ENCODE data around the gene KCNIP1.

KCNIP1 gene

DNA sequence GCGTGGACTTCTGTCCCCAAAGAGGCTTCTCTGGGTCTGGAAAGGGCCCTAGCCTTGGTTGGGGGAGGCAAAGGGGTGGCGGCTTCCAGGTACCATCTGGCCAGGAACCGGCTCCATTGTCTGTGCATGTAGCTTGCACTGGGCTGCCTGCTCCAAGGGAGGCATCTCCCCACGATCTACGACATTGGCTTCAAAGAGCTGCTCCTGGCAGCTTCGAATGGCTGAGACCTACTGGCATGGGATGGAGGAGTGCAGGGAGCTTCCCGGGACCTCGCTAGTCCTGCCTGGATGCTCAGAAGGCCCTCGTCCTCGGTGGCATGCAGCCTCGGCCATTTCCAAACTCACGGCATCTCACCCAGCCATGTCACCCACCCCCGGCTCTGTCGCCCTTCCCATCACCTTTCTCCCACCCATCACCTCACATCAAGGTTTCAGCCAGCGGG lies 137.8 kb downstream of the KCNIP1 start:
- Mint-ChIP-seq H3K9me3 (no peaks in the 10 kb centered on the region), H3K27me3 (peaks cover 0 to 33% of the 10 kb centered on the region in 2 donors), H3K4me1 (ENCODE audit: low read depth in 2 of 2) (peaks cover 2 to 3% of the 10 kb centered on the region in 2 donors), H3K4me3 (no peak overlapping the region), H3K27ac (no peak overlapping the region), H3K36me3 (ENCODE audit: insufficient read depth) (no peaks in the 10 kb centered on the region)
- DNase-seq (no peak), ATAC-seq (replicated peaks) (no peak)

DNA sequence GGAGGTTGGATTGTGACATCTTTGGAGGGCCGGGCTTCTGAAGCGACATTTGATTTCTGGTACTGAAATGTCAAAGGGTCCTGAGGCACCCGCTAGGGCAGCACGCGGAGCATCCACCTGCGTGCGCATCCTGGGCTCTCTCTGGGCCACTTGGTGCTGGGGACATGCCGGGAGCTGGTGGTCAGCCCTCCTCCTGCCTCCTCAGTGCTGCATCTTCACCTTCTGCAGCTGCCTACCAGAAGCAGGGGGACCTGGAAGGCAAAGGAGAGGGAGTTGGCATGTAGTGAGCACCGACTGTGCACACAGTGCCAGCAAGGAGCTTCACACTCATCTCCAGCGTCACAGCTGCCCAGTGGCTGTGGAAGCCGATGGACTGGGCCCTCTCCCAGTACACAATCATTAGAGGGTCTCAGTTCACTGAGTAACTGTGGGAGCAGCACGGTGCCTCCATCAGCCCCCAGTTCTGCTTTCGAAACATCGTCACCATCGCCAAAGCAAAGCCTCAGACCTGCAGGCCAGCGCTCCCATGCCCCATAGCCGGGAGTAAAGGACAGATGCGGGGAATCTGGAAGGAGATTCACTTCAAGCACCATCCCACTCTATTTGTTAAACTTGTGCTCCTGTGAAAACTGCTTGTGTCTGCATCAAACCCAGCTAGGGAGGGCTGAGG lies 138.4 kb downstream of the KCNIP1 start:
- Mint-ChIP-seq H3K9me3 (no peaks in the 10 kb centered on the region), H3K4me1 (ENCODE audit: low read depth in 2 of 2) (peaks cover 2 to 3% of the 10 kb centered on the region in 2 donors), H3K27me3 (peaks cover 0 to 37% of the 10 kb centered on the region in 2 donors), H3K4me3 (no peak overlapping the region), H3K27ac (no peak overlapping the region), H3K36me3 (ENCODE audit: insufficient read depth) (no peaks in the 10 kb centered on the region)
- ATAC-seq (replicated peaks): no peak
- DNase-seq: no peak

DNA sequence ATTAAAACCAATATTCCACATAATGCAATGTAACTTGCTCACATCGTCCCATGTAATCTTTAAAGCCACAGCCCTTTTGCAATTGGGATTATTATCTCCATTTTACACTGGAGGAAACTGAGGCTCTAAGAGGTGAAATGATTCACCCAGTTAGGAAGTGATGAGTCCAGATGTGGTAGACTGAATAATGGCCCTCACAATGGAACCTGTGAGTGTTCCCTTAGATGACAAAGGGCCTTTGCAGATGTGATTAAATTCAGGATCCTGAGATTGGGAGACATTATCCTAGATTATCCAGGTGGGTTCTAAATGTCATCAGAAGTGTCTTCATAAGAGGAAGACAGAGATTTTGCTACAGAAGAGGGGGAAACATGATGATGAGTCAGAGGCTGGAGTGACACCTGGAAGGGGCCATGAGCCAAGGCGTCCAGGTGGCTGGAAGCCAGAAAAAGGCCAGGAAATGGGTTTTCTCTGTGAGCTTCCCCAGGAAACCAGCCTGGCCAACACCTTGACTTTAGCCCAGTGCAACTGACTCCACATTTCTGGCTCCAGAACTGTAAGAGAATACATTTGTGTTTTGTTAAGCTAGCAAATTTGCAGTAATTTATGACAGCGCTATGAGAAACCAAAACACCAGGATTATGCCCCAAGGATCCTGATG lies 139.1 kb downstream of the KCNIP1 start:
- Mint-ChIP-seq H3K4me1 (ENCODE audit: low read depth in 2 of 2) (peaks cover 2 to 3% of the 10 kb centered on the region in 2 donors), H3K4me3 (no peak overlapping the region), H3K27me3 (peaks cover 0 to 40% of the 10 kb centered on the region in 2 donors), H3K27ac (no peak overlapping the region), H3K9me3 (no peaks in the 10 kb centered on the region), H3K36me3 (ENCODE audit: insufficient read depth) (no peaks in the 10 kb centered on the region)
- ATAC-seq (replicated peaks): no peak
- no peak for DNase-seq

DNA sequence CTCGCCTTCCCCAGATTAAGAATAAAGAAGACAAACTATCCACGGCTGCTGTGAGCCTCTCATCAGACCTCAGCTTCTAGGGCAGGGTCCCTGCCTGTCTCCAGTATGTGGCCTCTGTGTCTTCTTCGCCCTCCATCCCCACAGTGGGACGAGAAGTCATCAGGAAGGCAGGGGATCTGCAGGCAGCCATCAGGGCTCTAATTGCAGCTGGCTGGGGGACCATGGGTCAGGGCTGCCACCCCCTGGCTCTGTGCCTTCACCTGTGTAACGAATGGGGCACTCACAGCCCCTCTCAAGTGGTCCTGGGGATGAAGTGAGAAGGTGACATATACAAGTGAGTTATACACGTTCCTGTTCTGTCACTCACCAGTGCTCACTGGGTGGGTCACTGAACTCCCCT lies 139.8 kb downstream of the KCNIP1 start:
- DNase-seq (no peak), ATAC-seq (replicated peaks) (no peak)
- Mint-ChIP-seq H3K4me3 (no peak overlapping the region), H3K4me1 (ENCODE audit: low read depth in 2 of 2) (peaks cover 1% of the 10 kb centered on the region in 2 donors), H3K27me3 (peaks cover 0 to 37% of the 10 kb centered on the region in 2 donors), H3K36me3 (ENCODE audit: insufficient read depth) (no peaks in the 10 kb centered on the region), H3K27ac (no peak overlapping the region), H3K9me3 (no peaks in the 10 kb centered on the region)

DNA sequence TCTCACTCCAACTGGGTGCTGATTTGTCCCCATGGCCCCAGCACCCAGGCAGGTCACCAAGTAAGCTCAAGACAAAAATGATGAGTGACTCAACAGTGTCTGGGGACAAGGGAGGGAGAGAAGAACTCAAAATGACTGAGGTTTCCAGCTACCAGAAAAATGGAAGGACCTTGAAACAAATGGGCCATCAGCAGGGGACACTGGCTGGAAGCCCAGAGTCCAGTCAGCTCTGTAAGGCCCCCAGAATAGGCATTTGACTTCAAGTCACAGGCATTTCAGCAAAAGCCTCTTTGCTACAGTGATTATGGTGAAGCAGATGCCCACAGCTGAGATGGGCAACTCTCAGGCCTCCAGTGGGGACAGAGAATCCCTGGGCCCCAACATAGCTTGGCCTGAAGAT lies 140.7 kb downstream of the KCNIP1 start:
- DNase-seq (no peak), ATAC-seq (replicated peaks) (no peak)
- H3K4me1 Mint-ChIP-seq (ENCODE audit: low read depth in 2 of 2): no peaks in the 10 kb centered on the region
- H3K4me3 Mint-ChIP-seq: no peak overlapping the region
- H3K27me3 Mint-ChIP-seq: peaks cover 0 to 30% of the 10 kb centered on the region in 2 donors
- H3K9me3 Mint-ChIP-seq: no peaks in the 10 kb centered on the region
- no peaks in the 10 kb centered on the region for H3K36me3 Mint-ChIP-seq (ENCODE audit: insufficient read depth)
- no peak overlapping the region for H3K27ac Mint-ChIP-seq

DNA sequence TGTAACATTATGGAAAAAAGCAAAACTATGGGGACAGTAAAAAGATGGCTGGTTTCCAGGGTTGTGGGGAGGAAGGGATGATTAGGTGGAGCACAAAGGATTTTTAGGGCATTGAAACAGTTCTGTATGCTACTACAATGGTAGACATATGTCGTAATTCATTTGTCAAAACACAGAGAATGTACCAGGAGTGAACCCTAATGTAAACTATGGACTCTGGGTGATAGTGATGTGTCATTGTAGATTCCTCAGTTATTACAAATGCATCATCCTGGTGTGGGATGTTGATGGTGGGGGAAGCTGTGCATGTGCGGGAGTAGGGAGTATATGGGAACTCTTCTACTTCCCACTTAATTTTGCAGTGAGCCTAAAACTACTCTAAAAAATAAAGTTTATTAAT lies 144.7 kb downstream of the KCNIP1 start:
- H3K36me3 Mint-ChIP-seq (ENCODE audit: insufficient read depth): no peaks in the 10 kb centered on the region
- H3K9me3 Mint-ChIP-seq: no peaks in the 10 kb centered on the region
- ATAC-seq (replicated peaks): no peak
- no peak overlapping the region for H3K4me3 Mint-ChIP-seq
- no peak overlapping the region for H3K27ac Mint-ChIP-seq
- no peaks in the 10 kb centered on the region for H3K4me1 Mint-ChIP-seq (ENCODE audit: low read depth in 2 of 2)
- peaks cover 7 to 43% of the 10 kb centered on the region in 2 donors for H3K27me3 Mint-ChIP-seq
- no peak for DNase-seq

DNA sequence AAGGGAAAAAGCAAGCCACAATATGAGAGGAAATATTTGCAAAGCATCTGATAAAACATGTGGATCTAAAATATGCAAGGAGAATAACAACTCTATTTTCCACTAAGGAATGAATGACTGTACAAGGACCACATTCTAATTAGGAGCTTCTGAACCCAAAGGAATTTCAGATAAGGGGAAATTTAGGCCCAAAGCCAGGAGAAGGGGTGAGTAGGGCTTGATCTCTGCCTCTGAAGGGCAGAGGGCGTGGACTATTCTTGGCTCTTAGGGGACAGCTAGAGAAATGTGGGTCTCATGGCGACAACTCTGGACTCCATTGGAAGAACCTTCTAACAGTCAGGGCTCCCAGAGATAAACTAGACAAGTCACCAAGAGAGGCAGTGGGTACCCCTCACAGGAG lies 147.0 kb downstream of the KCNIP1 start:
- DNase-seq (no peak), ATAC-seq (replicated peaks) (no peak)
- no peaks in the 10 kb centered on the region for H3K9me3 Mint-ChIP-seq
- H3K4me1 Mint-ChIP-seq (ENCODE audit: low read depth in 2 of 2): no peaks in the 10 kb centered on the region
- H3K36me3 Mint-ChIP-seq (ENCODE audit: insufficient read depth): no peaks in the 10 kb centered on the region
- no peak overlapping the region for H3K4me3 Mint-ChIP-seq
- no peak overlapping the region for H3K27ac Mint-ChIP-seq
- peaks cover 16 to 50% of the 10 kb centered on the region in 2 donors for H3K27me3 Mint-ChIP-seq

DNA sequence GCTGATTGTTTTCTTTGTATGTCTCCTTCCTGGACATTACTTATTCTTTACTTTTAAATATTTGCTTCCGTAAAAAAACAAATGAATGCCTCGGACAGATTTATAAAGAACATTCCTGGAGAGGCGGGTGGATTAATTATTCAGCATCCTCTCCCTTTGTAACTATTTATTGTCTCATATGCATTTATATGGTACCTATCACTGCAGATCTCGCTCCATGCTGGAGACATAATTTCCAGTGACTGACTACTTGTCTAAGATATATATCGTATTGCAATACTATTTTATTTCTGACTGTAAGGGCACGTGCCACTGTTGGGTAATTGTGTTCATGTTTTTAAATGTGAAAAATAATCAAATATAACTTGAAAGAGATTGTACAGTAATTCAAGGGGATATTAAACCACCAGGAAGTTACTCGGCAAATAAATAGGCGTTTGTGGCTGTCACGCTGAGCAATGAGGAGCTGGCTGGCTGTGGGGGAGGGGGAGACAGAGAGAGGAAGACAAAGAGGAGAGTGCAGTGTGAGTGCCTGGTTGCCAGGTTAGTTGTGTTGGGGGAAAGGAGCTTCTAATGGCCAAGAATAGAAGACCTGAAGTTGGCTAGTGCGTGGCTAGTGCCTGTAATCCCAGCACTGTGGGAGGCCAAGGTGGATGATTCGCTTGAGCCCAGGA lies 147.9 kb downstream of the KCNIP1 start:
- Mint-ChIP-seq H3K27me3 (peaks cover 24 to 46% of the 10 kb centered on the region in 2 donors), H3K4me3 (no peak overlapping the region), H3K4me1 (ENCODE audit: low read depth in 2 of 2) (no peaks in the 10 kb centered on the region), H3K27ac (no peak overlapping the region), H3K9me3 (no peaks in the 10 kb centered on the region), H3K36me3 (ENCODE audit: insufficient read depth) (no peaks in the 10 kb centered on the region)
- DNase-seq: no peak
- ATAC-seq (replicated peaks): no peak

DNA sequence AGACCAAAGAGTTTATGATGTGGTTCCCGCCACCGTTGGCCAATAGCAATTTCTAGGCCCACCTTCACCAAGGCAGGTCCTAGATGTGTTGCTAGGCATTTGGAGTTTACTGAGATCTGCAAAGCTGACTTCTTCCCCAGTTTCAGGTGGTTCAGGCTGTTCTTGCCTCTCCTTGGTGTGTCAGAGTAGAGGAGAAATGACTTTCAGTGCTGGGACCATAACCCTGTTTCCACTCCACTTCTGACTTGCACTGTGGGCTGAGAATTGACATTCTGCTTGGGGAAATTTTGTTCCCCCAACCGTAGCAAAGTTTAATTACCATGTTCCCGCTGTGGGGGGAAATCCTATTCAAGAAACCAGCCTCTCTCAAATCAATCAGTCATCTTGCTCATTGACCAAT lies 151.7 kb downstream of the KCNIP1 start:
- no peaks in the 10 kb centered on the region for H3K36me3 Mint-ChIP-seq (ENCODE audit: insufficient read depth)
- no peak overlapping the region for H3K27ac Mint-ChIP-seq
- H3K4me3 Mint-ChIP-seq: no peak overlapping the region
- peaks cover 34 to 40% of the 10 kb centered on the region in 2 donors for H3K27me3 Mint-ChIP-seq
- H3K4me1 Mint-ChIP-seq (ENCODE audit: low read depth in 2 of 2): no peaks in the 10 kb centered on the region
- no peaks in the 10 kb centered on the region for H3K9me3 Mint-ChIP-seq
- ATAC-seq (replicated peaks) (no peak), DNase-seq (no peak)

DNA sequence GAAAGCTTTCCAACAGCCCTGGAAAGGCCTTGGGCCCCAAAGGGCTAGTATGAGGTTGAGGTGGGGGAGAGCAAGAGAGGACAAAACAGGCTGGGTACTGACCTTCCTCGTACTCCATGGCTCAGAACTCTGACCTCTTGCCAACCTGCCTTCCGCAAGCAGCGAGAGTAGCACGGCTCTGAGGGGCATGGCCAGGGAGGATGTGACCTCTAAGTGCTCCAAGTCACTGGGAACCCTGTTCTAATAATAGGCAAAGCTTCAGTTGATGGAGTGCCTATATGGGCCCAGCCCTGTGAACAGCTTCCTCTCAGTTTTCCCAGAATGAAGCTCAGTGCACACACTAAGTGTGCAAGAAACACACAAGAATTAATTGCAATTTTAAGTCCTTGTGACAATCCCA lies 152.1 kb downstream of the KCNIP1 start:
- Mint-ChIP-seq H3K27ac (no peak overlapping the region), H3K9me3 (no peaks in the 10 kb centered on the region), H3K27me3 (peaks cover 34 to 45% of the 10 kb centered on the region in 2 donors), H3K4me1 (ENCODE audit: low read depth in 2 of 2) (no peaks in the 10 kb centered on the region), H3K4me3 (no peak overlapping the region), H3K36me3 (ENCODE audit: insufficient read depth) (no peaks in the 10 kb centered on the region)
- ATAC-seq (replicated peaks) (no peak), DNase-seq (no peak)

DNA sequence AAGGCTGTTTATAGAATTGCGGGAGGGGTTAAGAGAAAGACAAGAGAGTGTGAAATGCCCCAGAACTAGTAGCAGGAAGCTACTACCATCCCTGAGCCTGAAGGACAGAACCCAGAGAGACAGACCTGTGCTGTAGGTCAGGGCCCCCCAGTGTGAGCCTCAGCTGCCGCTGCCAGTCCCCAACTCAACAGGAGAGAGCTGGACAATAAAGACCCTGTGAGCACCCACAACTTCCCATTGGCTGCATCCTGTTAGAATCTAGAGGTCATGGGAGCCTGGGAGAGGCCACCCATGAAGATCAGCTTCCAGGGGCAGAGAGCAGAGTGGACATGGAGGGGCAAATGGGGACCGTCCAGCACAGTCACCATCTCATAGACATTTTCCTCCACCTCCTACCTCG lies 152.5 kb downstream of the KCNIP1 start:
- no peak for ATAC-seq (replicated peaks)
- Mint-ChIP-seq H3K36me3 (ENCODE audit: insufficient read depth) (no peaks in the 10 kb centered on the region), H3K4me1 (ENCODE audit: low read depth in 2 of 2) (no peaks in the 10 kb centered on the region), H3K9me3 (no peaks in the 10 kb centered on the region), H3K4me3 (no peak overlapping the region), H3K27me3 (peaks cover 36 to 49% of the 10 kb centered on the region in 2 donors), H3K27ac (no peak overlapping the region)
- DNase-seq: no peak

DNA sequence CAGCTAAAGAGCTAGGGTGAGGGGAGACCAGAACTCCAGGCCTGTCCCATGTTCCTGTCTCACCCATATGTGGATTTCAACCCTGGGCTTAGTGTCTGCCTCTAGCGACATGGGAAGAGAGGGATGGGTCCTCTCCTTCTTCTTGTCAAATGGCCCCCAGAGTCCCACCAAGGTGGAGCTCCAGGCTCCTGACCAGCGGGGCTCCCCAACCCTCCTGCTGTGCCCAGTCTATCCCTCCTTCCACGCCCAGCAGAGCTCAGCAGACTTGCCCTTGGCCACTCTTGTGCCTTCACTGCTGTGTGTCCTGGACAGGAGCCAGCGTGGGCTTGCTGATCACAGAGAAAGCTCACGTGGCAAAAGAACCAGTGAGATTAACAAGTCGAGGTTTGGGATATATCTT lies 156.7 kb downstream of the KCNIP1 start:
- no peak overlapping the region for H3K4me3 Mint-ChIP-seq
- no peak overlapping the region for H3K27ac Mint-ChIP-seq
- peaks cover 42 to 67% of the 10 kb centered on the region in 2 donors for H3K27me3 Mint-ChIP-seq
- H3K9me3 Mint-ChIP-seq: peaks cover 0 to 2% of the 10 kb centered on the region in 2 donors
- no peaks in the 10 kb centered on the region for H3K36me3 Mint-ChIP-seq (ENCODE audit: insufficient read depth)
- ATAC-seq (replicated peaks) (no peak), DNase-seq (no peak)
- no peaks in the 10 kb centered on the region for H3K4me1 Mint-ChIP-seq (ENCODE audit: low read depth in 2 of 2)

DNA sequence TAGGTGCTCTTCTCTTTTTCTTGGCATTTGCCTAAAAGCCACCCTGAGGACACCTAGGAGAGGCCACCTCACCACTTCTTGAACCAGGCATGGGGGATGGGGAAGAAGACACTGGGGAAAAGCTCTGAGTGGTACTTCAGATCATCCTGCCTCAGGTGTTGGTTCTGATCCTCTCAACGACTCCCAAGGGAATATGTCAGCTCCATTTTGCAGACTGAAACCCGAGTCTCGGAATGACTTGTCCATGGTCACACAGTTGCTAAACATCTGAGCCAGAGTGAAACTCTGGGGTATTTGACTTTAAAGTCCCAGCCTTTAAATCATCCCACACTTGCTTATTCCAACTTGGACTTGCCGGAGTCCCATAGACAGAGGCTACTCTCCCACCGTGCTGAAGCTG lies 159.1 kb downstream of the KCNIP1 start:
- no peak overlapping the region for H3K4me3 Mint-ChIP-seq
- no peaks in the 10 kb centered on the region for H3K4me1 Mint-ChIP-seq (ENCODE audit: low read depth in 2 of 2)
- H3K27me3 Mint-ChIP-seq: peaks cover 45 to 51% of the 10 kb centered on the region in 2 donors
- H3K9me3 Mint-ChIP-seq: peaks cover 0 to 2% of the 10 kb centered on the region in 2 donors
- DNase-seq (no peak), ATAC-seq (replicated peaks) (no peak)
- H3K36me3 Mint-ChIP-seq (ENCODE audit: insufficient read depth): no peaks in the 10 kb centered on the region
- no peak overlapping the region for H3K27ac Mint-ChIP-seq

DNA sequence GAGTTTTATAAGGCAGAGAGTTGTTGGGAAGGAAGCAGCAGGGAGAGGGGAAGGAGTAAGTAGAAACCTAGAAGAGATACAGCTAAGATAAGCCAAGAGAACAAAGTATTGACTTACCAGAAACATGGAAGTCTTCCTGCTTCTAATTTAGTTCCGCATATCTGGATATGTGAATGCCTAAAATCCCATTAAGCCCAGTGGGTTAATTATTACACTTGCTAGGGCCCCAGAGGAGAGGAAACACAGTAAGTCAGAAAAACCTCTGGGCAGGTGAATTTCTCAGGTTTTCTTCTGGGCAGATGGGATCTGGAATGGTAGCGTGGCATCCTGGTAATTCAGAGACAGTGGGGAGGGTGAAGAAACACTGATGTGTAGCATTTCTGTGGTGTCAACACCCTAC lies 175.0 kb downstream of the KCNIP1 start:
- ATAC-seq (replicated peaks): no peak

More for the DNA sequence above, 175.0 kb downstream of the KCNIP1 start:
- DNase-seq: no peak
- H3K27ac Mint-ChIP-seq: no peak overlapping the region
- no peaks in the 10 kb centered on the region for H3K9me3 Mint-ChIP-seq
- H3K27me3 Mint-ChIP-seq: peaks cover 39 to 41% of the 10 kb centered on the region in 2 donors
- no peak overlapping the region for H3K4me3 Mint-ChIP-seq
- peaks cover 4 to 12% of the 10 kb centered on the region in 2 donors for H3K4me1 Mint-ChIP-seq (ENCODE audit: low read depth in 2 of 2)
- no peaks in the 10 kb centered on the region for H3K36me3 Mint-ChIP-seq (ENCODE audit: insufficient read depth)
